T-helper 22 cell (primary cell): ENCODE results near the gene DOK5.
"Not testable (repeated sequence)": the region's sequence is repeated elsewhere in the genome, so short reads cannot be mapped to it uniquely, and the experiment has no call there.

Experiments used
- DNase-seq: peaks from one replicate; pipeline ENCODE4 v3.0.0-alpha.2; 2020; ENCODE audit warnings: low read depth

The DOK5 gene

DNA sequence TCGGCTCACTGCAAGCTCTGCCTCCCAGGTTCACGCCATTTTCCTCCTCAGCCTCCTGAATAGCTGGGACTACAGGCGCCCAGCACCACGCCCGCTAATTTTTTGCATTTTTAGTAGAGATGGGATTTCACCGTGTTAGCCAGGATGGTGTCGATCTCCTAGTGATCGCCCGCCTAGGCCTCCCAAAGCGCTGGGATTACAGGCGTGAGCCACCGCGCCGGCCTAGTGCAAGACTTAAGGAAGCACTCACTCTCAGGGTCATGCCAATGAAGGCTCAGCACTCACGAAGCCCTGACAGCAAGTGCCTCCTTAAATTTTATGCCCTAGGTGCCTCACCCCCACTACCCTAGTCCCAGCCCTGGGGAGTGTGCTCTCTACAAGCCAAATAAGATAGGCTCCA, 4.7 kb upstream of the DOK5 start:
- DNase-seq: no peak

DNA sequence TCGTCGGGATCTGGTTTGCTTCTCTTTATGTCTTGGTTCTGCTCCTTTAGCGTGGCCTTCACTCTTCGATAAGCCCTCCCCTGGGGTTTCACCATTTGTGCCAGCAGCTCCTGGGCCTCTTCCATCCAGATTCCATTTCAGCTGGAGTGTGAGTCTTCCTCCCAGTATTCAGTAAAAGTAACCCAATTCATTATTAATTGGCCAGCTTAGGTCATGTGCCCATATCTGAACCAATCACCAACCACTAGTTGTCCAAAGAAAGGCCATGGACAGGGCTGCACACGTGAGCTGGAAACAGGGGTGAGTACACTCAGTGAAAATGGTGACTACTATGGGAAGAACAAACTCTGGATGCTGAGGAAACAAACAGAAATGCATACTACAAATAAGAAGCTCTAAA, 2.8 kb upstream of the DOK5 start:
- no peak for DNase-seq

DNA sequence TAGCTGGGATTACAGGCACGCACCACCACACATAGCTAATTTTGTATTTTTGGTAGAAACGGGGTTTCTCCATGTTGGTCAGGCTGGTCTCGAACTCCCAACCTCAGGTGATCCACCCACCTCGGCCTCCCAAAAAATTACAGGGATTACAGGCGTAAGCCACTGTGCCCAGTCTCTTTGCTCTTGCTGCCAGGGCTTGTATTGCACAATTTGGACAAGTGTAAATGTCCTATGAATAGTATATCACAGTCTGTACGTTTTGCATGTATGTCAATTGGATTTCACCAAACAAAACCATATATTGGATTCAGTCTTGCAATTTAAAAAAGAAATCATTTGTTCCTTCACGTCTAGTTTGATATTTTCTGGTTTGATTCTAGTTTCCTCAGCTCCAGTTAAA, 2.1 kb upstream of the DOK5 start:
- DNase-seq: no peak

DNA sequence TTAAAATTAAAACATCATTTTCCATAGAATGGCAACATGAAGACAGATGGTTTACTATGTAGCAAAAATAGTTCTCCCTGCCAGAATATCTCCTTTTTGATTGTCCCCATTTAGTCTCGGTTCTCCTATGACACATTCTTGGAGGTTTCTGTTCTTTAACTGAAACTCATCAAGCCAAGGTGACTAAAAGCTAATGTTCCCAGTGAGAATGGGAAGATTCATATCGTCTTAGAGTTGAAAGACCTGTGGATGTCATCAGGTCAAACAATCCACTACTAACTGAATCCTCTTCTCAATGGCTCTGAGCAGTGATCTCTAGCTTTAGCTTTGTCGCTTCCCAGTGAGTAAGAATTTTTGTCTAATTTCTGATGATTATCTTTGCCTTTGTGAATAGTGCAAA, 1.3 kb upstream of the DOK5 start:
- DNase-seq: no peak

DNA sequence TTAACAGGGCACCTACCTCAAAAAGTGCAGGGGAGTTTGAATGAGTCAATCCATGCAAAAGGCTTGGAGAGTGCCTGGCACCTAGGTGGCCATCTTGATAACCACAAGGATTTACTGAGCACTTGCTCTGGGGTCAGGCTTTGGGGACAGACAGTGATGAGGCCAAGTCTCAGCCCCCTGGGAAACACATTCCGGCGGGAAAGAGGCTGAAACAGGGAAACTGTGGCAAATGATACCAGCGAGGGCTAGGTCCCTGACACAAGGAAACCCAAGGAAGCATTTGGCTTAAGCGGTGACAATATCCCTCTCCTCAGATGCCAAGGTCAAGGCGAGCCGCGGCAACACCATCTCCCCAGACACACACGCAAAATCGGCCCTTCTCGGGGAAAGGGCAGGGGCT, 527 bp upstream of the DOK5 start:
- no peak for DNase-seq

DNA sequence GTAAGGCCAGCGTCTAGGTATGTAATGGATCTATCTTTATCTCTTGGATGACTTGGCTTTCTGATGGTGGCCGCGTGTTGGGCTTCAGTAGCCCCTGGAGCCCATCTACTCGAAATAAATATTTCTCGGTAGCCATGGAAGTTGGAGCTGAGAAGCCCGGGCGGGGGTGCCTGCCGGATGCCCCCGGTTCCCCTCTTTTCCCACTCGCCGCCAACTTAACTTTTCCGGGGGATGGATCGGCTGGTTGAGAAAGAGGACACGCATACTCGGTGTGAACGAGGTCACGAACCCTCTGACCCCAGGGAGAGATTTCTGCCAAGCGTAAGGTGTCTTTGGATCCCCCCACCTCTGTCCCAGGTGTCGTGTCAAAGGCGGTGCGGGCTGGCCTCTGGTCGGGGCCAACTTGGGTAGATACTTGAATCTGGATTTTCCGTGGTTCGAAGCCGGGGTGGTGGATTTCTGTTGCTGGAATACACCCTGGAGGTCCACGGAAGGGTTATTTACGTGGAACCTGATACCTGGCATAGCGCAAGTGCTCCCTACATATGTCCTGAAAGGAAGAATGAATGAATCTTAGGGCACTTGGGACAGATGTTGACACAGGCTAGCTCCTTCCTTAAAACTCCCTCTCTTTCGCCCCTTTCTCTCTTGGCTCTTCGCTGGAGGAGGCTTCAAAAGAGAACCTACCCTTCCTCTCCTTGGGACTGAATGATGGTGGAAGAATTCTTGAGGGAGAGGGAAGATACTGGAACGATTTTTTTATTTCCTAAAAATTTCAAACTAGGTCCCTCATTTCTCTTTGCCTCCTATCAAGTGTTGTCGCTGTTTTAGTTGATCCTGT, 996 bp downstream of the DOK5 start:
- no peak for DNase-seq

DNA sequence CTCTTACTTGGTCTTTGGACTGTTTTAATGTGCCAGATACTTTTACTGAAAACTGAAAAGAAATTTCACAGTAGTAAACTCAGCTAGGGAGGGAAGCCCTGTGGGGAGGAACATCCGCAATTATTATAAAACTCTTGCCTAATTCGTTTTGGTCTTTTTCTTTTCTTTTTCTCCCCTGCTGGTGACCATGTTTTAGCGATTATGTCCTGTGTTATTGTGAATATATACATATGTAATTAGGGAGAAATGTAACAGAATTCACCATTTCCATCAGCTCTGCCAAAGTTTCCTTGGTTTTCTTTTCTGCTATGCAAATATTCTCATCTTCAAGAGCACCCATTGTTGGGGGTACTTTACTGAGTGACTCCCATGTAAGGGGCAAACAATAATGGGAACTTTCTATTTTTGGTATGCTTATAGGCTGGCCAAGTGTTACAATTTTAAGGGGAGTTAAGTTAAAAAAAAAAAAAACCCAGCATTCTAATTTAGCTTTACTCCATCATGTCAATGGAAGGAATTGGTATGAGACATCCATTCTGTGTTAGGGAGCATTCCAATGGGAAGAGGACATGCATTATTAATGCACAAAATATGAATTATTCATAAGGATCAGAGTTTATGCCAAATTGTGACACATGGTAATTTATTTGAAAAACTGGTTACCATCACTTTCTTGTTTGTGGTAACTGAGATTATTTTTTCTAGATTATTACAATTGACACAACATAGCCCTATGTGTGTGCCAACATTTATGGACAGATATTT, 2.0 kb downstream of the DOK5 start:
- no peak for DNase-seq

DNA sequence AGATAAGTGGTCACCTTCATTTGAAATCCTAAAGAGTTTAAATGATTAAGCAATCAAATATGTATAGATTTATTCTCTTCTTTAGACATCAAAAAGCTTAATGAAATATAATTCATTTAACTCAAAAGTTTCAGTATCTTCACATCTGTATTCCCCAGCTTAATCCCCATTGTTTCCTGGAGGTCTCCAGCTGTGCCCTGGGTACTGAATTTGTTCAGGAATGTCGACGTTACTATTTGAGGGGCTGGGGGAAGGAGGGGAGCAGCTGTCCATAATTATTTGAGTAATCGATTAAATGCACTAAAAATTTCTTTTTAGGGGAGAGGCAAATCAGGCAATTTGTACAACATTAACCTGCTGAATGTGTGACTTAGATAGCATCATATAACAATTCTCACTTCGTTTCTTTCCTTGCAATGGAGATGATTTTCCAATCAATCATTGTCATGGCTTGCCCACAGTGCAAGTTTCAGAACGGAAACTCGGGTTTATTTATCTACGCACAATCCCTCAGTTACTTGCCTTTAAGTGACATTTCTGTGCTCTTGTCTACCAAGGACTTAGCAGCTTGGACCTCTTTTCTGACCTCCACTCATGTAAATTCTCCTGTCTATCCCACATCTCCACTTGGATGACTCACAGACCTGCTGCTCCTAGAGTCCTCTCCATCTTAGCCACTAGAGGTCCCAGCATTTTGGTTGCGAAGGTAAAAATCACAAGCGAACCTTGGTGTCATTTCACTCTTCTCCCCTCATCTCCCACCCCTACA, 3.9 kb downstream of the DOK5 start:
- no peak for DNase-seq

DNA sequence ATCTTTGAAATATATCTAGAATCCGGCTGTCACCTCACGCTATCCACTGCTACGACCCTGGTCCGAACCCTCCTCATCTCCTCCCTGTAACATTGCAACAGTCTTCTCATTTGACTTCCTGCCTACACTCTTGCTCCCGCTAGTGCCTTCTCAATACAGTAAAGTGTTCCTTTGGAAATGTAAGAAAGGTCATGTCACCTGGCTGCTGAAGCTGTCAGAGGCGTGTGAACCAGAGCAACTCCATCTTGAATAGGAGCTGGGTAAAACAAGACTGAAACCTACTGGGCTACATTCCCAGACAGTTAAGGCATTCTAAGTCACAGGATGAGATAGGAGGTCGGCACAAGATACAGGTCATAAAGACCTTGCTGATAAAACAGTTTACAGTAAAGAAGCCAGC, 4.5 kb downstream of the DOK5 start:
- not testable (repeated sequence) for DNase-seq

DNA sequence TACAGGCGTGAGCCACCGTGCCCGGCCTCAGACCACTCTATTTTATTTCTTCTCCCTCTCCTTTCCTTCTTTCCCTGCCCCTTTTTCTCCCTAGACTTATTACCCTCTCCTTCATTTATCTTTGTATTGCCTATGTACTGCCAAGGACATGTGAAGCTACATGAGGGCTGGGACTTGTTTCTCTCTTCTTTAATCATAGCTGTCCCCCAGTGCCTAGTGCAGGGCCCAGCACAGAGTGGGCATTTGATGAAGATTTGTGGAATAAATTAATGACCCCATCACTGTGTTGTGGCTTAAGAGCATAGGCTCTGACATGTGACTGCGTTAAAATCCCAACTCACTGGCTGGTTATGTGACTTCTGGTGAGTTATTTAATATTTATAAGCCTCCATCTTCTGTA, 6.0 kb downstream of the DOK5 start:
- no peak for DNase-seq

DNA sequence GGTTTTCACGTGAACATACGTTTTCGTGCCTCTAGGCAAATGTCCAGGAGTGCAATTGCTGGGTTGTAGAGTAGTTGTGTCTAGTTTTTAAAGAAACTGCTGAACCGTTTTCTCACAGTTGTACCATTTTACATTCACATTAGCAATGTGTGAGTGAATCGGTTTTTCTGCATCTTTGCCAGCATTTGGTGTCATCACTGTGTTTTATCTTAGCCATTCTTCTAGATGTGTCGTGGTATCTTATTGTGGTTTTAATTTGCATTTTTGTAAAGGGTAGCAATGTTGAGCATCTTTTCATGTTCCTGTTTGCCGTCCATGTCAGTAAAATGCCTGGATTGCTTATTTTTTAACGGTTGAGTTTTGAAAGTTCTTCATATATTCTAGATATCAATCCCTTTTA, 10.2 kb downstream of the DOK5 start:
- no peak for DNase-seq

DNA sequence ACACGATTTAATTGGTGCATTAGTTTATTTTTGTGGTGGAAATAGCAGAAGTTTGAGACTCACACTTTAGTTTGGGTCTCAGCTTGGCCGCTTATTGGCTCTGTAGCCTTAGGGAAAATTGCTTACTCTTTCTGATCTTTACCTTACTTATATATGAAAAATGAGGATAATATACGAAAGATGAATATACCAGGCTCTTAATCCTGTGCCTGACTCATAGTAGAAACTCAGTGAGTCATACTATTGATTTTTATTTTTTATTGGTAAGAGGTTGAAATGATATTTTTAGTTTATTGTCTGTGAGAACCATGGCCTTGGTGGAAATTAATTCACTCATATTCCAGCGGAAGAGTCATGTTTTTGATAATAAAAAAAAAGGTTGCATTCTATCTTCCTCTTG, 11.2 kb downstream of the DOK5 start:
- no peak for DNase-seq

DNA sequence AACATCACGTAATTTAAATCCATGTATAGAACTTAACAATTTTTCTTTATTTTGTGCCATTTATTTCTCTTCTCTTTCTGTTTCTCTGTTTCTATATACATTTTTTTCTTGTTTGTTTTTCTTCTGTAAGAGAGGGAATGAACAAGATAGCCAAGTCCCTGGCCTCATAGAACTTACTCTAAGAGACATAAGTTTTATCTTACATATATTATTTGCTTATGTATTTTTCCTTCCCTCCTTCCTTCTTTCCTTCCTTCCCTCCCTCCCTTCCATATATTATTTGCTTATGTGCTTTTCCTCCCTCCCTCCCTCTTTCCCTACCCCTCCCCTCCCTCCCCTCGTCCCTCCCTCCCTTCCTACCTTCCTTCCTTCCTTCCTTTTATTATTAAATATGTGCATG, 13.0 kb downstream of the DOK5 start:
- no peak for DNase-seq

DNA sequence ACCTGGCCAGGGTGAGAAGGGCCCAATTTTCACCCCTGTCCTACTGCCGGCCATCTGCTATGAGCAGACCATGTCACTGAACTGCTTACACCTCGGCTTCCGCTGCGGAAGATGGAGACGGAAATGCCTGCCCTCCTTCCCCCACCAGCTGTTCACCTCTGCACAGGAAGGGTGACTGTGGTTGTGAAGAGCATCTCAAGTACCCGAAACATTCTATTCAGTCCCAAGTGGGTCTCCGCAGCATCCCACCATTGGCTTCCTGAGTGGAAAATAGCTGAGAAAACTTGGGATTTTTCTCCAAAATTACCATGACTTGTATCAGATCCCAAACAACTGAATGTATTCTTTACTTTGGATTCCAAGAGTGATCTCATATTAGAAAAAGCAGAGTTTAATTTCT, 16.1 kb downstream of the DOK5 start:
- DNase-seq: no peak

DNA sequence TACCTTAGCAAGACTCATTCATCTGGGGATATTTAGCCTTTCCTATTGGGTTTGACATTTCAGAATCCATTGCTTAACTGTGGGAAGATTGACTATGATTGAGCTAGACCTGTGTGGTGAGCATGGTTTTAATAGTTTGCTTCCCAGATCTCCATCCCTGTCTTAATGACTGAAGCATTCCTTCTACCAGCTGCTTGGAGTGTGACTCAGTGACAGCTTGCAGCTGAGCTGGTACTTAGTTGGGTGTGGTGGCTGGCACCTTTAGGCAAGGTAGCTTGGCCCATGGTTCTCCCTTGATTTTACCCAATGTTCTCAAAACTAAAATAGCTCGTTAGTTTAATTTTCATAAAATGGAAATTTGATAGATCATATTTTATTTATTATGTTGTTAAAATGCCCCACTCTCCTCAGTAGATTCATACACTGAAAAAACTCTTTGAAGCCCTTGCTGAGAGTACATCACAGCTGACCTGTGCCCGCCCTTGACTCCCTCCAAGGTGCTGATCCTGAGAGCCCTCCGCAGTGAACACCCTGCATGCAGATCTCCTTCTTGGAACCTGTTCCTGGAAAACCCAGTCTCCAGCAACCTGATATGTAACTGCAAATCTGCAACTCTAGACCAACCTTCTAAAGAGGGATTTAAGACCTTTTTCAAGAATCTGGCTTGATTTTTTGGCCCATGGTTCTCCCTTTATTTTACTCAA, 19.1 kb downstream of the DOK5 start:
- no peak for DNase-seq

DNA sequence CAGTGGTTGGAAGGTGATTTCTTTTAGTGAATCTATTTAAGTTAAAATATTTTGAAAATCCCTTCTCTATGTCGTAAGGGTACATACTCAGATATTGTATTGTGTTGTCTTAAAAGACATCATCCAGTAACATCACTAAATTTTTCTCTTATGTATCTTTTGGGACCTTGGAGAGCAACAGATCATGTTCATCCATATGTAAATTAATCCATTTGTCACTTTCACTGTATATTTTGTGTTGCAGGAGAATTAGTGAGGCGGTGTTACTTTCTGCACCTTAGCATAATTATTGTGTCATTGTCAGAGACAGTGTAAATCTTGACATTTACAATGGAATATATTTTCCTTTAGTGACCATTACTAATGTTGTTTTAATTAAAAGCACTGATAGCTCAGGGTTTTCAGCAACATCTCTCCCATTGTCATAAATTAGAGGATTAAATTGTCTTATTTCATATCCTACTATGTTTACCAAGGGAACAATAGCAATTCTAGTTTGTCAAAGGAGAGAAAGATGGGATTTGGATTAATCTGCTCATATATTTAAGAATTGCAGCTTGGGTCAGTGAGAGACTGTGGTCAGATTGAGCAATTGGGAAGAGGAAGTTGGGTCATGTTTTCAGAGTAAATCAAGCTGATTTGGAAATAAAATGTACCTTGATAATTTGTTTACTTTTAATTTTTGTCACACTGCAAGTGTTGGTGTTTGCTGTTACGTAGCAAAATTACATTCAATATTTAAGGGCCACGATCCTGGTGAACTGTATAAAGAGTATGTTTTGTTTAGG, 22.7 kb downstream of the DOK5 start:
- no peak for DNase-seq

DNA sequence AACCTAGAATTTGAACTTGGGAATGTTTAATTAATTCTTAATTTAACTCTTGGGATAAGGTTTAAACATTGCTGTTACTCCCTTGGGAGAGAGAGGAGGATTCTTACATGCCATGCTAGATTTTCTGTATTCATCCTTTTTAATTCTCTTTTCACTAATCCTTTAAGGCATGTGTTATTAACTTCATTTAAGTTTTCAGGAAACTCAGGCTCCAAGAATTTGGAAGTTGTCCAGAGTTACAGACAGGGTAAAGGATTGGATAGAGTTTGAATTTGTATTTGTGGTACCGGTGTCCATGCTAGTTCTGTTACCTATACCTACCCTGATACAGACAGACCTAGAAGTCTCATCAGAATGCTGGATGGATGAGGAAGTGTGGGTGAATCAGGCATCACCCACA, 23.7 kb downstream of the DOK5 start:
- DNase-seq: no peak

DNA sequence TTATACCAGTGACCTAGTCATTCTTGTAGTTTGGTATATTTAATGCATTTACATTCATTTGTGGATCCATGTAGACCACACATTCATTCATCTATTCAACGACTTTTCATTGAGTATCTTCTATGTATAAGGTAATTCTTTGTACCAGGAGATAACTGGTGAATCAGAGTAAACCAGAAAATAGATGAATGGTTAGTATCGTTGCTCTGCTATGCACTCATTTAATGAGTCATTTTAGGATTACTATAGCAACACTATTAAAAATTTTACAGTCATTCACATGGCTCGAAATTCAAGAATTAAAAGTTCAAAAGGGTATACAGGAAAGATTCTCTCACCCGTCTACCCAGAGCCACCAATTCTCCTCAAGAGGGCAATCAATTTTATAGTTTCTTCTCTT, 26.8 kb downstream of the DOK5 start:
- no peak for DNase-seq

DNA sequence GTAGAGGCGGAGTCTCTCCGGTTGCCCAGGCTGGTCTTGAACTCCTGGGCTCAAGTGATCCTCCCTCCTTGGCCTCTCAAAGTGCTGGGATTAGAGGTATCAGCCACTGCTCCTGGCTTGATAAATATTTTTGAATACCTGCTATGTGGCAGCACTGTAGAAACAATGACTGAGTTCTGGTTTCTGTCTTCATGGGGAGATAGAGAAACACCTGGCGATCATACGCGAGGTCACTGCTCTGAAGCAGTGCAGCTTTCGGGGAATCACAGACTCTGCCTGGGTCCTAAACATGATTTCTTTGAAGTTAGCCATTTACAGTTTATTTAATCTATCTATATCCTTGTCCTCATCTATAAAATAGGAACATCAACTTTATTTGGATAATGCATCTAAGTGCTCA, 31.2 kb downstream of the DOK5 start:
- DNase-seq: no peak

DNA sequence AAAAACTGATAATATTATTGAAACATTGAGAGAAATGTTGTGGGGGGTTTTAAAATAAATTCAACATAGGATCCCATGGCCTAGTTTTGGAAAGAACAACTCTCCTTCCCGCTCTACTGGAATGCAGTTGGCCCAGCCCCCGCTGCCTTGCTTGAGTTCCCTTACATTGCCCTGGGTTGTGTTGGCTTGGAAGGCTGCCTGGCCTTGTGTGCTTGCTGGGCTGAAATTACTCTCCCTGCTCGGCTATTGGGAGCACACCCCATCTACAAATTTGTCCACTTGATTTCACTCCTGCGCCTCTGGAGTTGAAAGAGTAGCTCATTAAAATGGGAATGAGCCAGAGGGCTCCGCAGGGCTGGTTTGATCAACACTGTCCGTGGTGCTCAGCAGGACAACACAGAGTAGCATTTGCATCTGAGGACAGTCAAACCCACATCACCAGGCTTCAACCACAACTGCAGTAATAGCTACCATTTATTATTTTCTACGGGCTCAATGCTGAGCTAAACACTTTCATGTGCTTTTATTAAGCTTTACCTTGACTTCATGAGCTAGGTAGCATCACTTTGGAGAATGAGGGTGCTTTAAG, 35.2 kb downstream of the DOK5 start:
- no peak for DNase-seq

DNA sequence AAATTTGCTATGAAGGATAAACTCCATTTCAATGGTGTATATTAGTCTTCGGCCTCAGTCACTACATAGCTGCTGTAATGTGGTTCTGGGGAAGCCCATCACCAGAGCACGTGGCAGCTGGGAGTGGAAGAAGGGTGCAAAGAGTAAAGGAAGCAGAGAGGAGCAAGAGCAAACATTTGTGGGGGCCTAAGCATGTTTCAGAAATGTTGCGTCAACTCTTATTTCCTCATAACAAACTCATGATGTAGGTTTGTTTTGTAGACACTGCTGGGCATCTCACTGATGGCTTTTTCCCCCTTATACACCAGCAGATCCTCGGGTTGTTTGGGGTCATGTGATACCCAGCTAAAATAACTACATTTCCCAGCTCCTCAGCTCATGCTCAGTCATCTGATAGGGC, 37.3 kb downstream of the DOK5 start:
- no peak for DNase-seq
